CD4-positive, alpha-beta T cell treated with Interferon gamma for 1 hour (primary cell): ENCODE measurements around the gene OR10AG1.

ENCODE experiments used
- DNase-seq: peaks from one replicate; pipeline ENCODE4 v3.0.0-alpha.2; 2020

The OR10AG1 gene

GRCh38 chr11:55969845-55970244 is at the start of gene OR10AG1:
TSS of gene OR10AG1 (minus strand) at chr11:55969945. CDS start at chr11:55969907, 38 bp downstream.
- DNase-seq: no peak

- no peak for DNase-seq
Measured at GRCh38 chr11:56013805-56014204, 44.1 kb upstream of the OR10AG1 start.

GRCh38 chr11:56010716-56011115 is 41.0 kb upstream of the OR10AG1 start:
- no peak for DNase-seq

GRCh38 chr11:55994525-55994924 is 24.8 kb upstream of the OR10AG1 start, which contains the start of gene OR5F1:
TSS of gene OR5F1 (minus strand) at chr11:55994625. CDS start at chr11:55994625, 0 bp downstream.
- DNase-seq: no peak

GRCh38 chr11:55970935-55971334 is 1.2 kb upstream of the OR10AG1 start:
- no peak for DNase-seq

- no peak for DNase-seq
Measured at GRCh38 chr11:55967914-55968313, 1.8 kb downstream of the OR10AG1 start.

- no peak for DNase-seq
Measured at GRCh38 chr11:55966391-55966790, 3.4 kb downstream of the OR10AG1 start.

- no peak for DNase-seq
Measured at GRCh38 chr11:55956521-55956920, 13.2 kb downstream of the OR10AG1 start.

- no peak for DNase-seq
Measured at GRCh38 chr11:55949330-55949729, 20.4 kb downstream of the OR10AG1 start.

GRCh38 chr11:55942785-55943392 is 26.9 kb downstream of the OR10AG1 start:
- no peak for DNase-seq

- no peak for DNase-seq
Measured at GRCh38 chr11:55936300-55936699, 33.4 kb downstream of the OR10AG1 start, which contains the start of gene OR5I1. TSS of gene OR5I1 (minus strand) at chr11:55936400. CDS start at chr11:55936400, 0 bp downstream.

GRCh38 chr11:55920537-55920936 is 49.2 kb downstream of the OR10AG1 start:
- no peak for DNase-seq
